GM21515 (cell line): ENCODE measurements around the gene ZNF536.
"Not testable (repeated sequence)": the region's sequence is repeated elsewhere in the genome, so short reads cannot be mapped to it uniquely, and the experiment has no call there.

ENCODE experiments used
- ATAC-seq: cut with Tn5 transposase; IDR thresholded peaks from one replicate; pipeline ENCODE4 v1.9.1; 2021; ENCODE audit not compliant: unreplicated experiment

The ZNF536 gene

DNA sequence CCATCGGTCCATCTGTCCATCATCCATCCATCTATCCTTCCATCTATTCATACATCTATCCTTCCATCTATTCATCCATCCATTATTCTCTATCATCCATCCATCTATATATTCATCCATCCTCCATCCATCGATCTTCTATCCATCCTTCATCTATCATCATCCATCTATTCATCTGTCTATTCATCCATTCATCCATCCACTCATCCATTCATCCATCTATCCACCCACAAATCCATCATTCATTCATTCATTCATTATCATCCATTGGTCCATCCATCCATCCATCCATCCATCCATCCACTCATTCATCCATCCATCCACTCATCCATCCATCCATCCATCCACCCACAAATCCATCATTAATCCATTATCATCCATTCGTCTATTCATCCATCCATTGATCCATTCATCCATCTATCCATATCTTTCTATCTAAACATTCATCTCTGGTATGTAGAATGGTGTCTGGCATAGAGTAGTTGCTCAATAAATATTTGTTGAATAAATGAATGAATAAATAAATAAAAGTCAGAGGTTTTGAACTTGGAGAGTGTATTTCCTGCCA is 36.6 kb downstream of the ZNF536 start:
- ATAC-seq: no peak

DNA sequence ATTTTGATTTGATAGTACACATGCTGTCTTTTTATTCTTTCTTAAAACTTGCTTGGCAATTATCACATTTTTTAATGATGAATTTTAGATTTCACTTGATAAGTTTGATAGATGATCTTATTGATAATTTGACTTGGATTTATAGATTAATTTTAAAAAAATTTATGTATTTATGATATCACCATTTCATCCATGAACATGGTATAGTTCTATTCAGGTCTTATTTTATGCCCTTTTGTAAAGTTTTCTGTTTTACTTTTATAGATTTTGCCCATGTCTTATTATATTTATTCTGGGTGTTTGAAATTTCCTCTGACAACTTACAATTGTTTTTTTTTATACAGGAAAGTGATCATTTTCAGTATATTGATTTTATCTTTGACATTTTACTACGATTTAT is 39.5 kb downstream of the ZNF536 start:
- ATAC-seq: no peak

DNA sequence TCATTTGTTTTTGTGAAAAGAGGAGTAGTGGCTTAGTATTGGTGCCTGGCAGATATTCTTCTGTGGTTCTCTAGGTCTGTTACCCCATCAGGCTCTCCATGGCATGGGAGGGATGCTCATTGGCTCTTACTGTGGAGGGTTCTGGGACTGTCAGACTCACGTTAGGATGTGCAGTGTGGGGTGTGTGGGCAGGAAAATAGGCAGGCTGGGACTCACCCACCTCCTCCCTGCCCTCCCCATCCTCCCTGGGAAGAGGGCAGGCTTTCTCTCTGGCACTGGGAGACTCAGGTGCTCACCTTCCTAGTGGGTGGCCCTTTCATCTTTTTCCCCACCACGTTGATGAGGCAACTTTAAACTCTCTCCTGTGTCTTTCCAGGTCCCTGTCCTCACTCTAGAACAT is 44.2 kb downstream of the ZNF536 start:
- ATAC-seq: no peak

DNA sequence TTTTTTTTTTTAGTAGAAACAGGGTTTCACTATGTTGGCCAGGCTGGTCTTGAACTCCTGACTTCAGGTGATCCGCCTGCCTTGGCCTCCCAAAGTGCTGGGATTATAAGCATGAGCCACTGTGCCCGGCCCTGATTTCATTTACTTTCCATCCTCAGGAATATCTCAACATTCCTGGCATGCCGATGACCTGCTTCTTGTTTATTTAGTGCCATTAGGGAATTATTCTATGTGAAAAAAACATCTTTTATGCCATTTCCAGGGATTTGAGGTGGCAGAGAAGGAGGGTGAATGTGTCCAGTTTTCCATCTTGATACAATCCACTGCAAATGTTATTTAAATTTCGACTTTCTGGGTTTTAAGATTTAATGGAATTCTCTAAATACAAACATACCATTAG is 45.0 kb downstream of the ZNF536 start:
- ATAC-seq: not testable (repeated sequence)

DNA sequence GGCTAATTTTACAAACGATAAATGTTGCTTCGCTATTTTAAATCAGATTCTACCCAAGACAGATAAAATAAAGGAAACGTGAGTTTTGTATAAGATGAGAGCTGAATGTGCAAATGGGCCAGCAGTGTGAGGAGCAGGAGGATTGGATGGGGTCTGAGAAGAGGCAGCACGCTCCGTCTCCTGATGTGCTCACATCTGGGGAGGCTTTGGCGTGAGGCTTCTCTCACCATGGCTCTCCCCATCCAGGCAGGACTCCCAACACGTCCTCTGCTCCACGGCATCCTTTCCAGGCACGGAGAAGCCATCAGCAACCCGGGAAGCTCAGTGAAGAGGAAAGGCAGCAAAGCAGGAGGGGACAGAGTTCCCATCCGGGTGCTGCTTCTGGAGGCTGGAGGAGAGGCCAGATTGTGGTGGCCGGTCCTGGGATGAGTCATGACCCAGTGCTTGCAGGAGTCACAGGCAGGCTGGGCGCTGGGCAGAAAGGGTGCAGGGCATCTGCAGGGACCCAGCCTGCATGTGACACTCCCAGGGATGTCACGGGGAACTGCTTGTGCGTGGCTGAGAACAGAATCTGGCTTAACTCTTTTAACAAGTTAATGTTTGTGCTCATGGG is 47.5 kb downstream of the ZNF536 start:
- no peak for ATAC-seq

DNA sequence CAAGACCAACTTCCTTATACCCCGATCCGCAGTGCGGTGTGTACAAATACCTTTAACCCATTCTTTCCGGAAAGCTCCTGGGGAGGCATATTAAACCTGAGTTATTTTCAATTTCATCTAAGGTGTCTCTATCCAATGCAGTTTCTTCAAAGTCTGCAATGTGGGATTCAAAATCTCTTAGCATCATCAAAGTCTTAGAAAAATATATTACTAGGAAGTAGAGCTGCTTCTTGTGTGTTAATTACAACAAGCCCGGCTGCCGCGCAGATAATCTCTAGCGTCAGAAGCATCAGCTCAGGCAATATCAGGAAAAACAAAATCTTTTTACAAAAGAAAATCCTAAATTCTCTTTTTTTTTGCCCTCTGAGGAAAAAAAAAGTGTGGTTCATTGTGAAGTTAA is 48.1 kb downstream of the ZNF536 start:
- ATAC-seq: no peak

DNA sequence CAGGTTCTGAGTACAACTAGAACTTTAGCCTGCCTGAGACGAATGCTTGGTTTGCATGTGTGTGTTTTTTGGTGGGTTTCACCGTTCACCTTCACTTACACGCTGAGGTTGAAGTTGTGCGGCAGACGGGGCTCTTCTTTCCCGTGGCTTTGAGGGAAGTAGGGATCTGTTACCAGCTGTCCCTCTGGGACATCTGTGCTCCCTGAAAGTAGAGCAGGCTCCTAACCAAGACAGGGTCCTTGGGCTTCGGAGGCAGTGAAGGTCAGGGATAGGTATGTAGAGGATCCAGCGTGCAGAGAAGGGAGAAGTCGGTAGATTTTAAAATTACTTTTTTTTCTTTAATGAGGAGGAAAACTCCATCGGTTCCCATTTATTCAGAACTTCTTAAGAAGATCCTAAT is 48.7 kb downstream of the ZNF536 start:
- no peak for ATAC-seq

DNA sequence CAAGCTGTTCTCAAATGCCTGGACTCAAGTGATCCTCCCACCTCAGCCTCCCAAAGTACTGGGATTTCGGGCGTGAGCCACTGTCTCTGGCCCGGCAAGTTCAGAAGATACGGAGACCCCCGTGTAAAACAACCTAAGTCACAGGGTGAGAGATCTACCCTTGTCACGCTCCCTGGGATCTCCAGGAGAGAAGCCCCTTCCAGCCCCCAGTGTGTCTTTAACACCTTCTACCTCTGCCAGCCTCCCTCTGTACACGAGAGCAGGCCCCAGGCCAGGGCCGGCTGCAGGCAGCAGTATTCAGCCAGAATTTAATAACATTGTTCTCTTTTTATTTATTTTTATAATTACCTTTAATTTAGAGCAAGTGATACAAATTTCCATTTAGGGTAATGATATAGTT is 49.4 kb downstream of the ZNF536 start:
- ATAC-seq: no peak

DNA sequence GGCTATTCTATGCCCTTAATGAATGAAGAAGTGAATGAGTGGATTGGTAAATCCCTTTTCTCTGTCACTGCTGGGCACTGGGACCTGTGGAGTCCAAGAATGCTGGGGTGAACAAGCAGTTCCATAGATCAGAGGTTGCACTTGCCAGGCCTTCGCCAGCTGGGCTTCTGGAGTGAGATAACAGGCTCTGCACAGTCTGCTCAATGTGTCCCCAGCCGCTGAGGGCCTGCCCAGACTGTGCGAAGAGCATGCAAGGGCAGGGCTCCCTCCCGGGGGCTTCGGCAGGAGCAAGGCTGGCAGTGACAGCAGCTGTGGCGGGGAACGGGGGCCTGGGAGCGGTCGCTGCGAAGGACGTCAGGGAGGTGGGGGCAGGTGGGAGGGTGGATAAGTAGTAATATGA is 51.3 kb downstream of the ZNF536 start:
- no peak for ATAC-seq

DNA sequence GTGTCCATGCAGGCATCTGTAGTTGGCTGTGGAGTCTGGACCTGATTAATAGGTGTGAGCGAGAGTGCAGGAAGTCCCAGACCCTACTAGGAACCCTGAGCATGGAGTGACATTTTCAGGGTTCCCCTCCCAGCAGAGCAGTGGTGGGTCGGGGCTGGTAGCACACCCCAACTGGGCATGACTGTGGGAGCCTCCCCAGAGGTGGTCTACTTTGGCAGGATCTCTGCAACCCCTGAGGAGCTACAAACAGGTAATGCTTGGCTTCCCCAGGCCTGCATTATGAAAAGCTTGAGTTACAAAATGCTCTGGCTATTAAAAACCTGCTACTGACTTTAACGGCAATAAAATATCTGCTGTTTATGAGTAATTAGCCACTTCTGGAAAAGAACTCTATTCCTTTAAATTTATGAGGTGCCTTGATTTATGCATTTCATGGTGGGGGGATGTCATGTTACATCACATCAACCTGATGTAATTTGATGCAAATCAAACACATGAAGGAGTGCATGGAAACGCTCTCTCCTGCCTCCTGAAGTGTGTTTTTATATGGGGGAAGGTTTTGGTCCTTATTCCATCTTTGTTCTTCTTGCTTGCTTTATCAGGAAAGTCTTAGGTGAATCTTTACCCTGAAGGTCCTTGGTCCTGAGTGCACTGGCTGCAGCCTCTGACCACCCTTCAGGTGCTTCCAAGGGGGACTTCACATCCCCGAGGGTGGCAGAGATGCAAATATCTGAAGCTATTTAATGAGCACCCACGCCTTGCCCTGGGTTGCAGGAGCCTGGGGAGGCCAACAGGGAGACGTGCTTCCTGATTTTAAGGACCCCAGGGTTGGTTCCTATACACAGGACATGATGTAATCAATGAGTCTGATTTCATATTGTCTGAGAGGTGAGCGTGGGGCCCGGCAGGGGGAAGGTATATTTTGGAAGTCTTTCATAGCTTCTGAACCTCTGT is 54.0 kb downstream of the ZNF536 start:
- ATAC-seq: no peak

DNA sequence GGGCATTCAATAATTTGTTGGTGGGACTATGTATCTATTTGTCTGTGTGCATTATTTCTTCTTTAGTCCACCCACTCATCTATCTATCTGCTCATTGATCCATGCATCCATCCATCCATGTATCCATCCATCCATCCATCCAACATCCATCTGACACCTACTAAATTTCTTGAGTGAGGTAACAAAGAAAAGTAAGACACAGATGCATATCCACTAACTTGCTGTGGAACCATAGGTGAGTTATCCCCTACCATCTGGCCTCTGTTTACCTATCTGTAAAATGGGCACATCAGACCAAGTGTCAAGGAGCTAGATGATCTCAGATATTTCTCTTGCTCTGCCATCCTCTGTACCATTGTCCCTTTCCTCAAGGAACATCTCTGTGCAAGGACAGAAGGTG is 54.7 kb downstream of the ZNF536 start:
- no peak for ATAC-seq

DNA sequence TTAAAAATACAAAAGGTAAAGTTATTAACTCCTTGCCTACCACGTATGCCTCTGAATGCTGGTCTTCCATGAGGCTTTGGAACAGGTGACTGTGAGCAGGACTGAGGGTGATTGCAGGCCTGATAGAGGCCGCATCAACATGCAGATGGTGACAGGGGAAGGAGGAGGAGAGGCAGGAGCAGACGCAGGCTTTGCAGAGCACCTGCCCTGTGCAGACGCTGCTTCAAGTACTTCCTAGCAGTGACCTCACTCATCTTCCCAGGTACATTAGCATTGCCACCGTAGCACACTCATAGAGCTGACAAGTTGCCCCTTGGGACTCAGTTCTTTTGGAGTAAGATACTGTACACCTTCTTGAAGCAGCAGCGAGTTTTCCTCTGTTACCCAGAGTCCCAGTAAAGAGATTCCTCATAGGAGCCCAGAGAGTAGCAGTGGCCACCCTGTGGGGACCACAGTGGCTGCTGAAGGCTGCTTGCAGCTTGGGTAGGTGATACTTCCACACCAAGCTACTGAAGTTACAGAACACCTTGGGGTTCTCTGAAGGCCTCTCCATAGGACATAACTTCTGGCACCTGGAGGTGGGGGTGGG is 56.0 kb downstream of the ZNF536 start:
- no peak for ATAC-seq

DNA sequence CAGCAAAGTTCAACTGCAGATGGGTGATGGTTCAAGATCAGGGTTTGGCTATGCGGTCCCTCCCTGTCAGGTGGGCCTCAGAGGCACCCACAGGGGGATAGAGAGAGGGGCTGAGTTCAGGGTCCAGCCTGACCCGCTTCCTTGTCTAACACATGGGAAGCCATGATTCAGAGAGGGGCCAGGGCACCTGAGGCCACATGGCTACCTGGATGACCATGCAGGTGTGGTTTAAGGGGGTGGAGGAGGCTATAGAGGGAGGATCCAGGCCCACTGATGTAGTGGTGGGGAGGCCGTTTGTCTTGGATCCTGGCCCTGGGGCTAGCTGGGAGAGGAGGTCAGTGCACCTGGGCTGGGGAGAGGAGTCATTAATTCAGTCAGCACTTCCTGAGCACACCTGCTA is 56.7 kb downstream of the ZNF536 start:
- no peak for ATAC-seq

DNA sequence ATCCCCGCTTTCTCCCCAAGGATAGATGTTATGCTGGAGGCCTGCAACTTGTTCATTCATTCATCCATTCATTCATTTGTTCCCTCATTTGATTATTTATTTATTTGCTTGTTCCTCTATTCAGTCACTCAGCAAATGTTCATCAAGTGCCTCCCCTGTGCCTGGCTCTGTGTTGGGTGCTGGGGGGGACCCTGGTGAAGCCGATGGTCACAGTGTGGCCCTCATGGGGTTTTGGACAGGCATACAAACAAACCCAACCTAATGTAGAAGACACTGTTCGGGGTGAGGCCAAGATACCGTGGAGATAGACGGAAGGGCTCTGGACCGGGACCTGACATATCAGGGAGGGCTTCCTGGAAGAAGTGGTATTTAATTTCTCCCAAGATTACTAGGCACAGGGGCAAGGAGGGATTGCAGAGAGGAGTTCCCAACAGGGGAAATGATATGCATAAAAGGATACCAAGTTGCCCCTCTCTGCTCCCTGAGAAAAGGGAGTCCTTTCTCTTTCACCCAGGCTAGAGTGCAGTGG is 58.1 kb downstream of the ZNF536 start:
- ATAC-seq: no peak

DNA sequence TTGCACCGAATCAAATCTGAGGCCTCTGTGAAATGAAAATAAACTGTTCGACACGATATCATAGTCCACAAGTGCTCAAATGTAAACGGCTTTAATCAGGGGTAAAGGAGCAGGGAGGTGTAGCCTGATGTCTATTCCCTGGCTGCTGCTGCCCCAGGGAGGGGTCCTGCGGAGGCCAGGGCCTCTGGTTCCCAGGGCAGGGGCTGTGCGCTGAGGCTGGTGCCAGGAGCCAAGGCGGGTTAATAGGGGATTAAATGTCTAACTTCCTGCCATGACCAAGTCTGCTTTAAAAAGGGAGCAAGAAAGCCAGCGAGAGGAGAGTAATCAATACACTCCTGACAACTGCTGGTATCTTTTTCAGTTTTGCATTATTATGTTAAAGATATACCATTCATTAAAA is 59.4 kb downstream of the ZNF536 start:
- no peak for ATAC-seq

DNA sequence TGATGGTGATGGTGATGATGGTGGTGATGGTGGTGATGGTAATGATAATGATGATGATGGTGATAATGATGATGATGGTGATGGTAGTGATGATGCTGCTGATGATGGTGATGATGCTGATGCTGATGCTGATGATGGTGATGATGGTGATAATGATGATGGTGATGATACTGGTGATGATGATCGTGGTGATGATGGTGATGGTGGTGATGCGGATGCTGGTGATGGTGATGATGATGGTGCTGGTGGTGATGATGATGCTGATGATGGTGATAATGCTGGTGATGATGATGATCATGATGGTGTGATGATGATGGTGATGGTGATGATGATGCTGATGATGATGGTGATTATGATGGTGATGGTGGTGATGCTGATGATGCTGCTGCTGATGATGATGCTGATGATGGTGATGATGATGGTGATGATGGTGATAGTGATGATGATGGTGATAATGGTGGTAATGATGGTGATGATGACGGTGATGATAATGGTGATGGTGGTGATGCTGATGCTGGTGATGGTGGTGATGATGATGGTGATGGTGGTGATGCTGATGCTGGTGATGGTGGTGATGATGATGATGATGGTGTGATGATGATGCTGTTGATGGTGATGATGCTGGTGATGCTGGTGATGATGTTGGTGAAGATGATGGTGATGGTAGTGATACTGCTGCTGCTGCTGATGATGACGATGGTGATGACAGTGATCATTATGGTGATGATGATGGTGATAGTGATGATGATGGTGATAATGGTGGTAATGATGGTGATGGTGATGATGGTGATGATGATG is 62.8 kb downstream of the ZNF536 start:
- ATAC-seq: no peak

DNA sequence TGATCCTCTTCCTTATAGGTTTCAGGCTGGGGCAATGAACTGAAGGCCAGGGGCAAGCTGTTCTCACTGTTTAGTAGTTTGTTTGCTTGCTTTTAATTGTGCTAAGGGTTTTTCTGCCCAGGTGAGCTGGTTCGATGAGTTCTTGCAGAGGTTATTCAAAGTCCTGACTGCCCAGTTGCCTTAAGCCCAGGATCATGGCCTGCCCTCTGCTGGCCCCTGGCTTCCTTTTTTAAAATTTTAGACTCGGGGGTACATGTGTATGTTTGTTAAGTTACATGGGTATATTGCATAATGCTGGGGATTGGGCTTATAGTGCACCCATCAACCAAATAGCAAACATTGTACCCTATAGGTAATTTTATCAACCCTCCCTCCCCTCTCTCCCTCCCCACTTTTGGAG is 65.7 kb downstream of the ZNF536 start:
- no peak for ATAC-seq

DNA sequence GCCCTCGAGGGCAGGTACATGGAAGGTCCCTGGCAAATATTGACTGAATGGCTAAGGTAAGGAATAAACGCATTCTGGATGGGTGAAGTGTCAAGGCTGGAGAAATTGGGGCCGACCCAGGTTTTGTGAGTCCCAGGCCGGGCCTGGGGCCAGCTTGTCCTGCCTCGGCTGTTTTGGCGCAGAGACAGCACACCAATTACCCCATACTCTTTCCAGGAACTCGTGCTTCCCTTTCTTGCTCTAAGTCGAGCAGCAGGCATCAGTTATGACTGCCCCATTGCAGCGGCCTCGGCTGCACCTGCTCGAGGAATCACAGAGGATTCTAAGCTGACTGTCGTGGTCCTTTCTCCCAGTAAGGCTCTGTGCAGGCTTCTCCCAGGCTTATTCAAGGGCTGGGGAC is 67.1 kb downstream of the ZNF536 start:
- ATAC-seq: no peak

DNA sequence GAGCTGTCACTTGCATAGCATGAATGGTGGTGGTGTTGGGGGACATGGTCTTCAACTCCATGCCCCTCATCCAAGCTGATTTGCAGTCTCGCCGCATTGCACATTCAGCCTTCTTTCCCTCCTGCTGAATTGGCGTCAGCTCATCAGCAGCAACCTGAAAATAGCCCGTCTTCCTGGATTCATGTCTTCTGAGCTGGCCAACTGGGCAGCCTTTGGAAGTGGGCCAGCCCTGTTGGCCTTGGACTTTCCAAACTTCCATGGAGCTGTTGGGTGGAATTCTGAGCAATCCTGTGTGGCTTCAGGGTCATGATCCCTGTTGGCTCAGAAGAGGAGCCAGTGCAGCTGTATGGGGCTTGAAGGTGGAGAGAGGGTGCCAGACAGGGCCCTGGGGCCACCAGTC is 68.8 kb downstream of the ZNF536 start:
- no peak for ATAC-seq

DNA sequence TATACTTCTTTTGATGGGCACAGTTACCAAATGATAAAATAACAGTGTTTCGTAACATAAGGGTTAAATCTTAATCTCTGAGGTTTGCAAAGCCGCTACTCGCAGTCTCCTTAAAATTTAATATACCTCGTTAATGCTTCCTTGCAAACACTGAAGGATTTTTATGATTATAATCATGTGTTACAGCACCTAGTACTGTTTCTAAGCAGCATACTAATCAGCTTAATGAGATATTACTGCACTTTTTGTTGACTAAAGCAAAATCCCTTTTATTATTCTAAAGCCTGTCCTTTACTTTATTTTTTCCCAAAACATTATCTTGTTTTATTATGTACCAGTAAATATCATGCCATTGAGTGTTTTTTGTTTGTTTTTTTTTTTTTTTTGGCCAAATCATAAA is 70.5 kb downstream of the ZNF536 start:
- no peak for ATAC-seq
